Measurements from ENCODE around the gene RBM18. TPM values are rescaled to one million over a fixed set of nuclear protein-coding genes. Genes with fewer than 3 reads are reported as not detected.

Gene RBM18
- polyA plus RNA-seq, 1 experiment: 14.7 TPM

- peaks cover 45% of the 10 kb centered on the region for H3K27me3 ChIP-seq (ENCODE audit: control insufficient read depth, insufficient read depth, low read length)
- ChIA-PET CTCF (interaction anchor here (1.0 kb wide), 1 partner anchor 10 kb away, joined by 3 read pairs; no protein-coding TSS in a partner anchor), POLR2A (no interaction called here)
- no peak for DNase-seq (ENCODE audit: low read depth)
- TF ChIP-seq CTCF (IDR thresholded peaks at IDR 0.05; ENCODE audit: insufficient read depth, low read depth, low read length): no peak
- no peak overlapping the region for H3K4me3 ChIP-seq (ENCODE audit: low read depth, low read length)
- H3K36me3 ChIP-seq (ENCODE audit: control insufficient read depth, insufficient read depth, low read length): no peaks in the 10 kb centered on the region
Observed at GRCh38 chr9:122212473-122213004, 52.1 kb downstream of the RBM18 start.

GRCh38 chr9:122209451-122209850 is 55.2 kb downstream of the RBM18 start:
- Histone ChIP-seq H3K36me3 (ENCODE audit: control insufficient read depth, insufficient read depth, low read length) (no peaks in the 10 kb centered on the region), H3K27me3 (ENCODE audit: control insufficient read depth, insufficient read depth, low read length) (peaks cover 23% of the 10 kb centered on the region), H3K4me3 (ENCODE audit: low read depth, low read length) (no peak overlapping the region)
- ChIA-PET CTCF (interaction anchor here (1.2 kb wide), 1 partner anchor 84 kb away, joined by 3 read pairs; no protein-coding TSS in a partner anchor), POLR2A (no interaction called here)
- TF ChIP-seq CTCF (IDR thresholded peaks at IDR 0.05; ENCODE audit: insufficient read depth, low read depth, low read length): no peak
- no peak for DNase-seq (ENCODE audit: low read depth)

- Histone ChIP-seq H3K4me3 (ENCODE audit: low read depth, low read length) (no peak overlapping the region), H3K36me3 (ENCODE audit: control insufficient read depth, insufficient read depth, low read length) (no peaks in the 10 kb centered on the region), H3K27me3 (ENCODE audit: control insufficient read depth, insufficient read depth, low read length) (peaks cover 8% of the 10 kb centered on the region)
- CTCF ChIA-PET: interaction anchor here (1.1 kb wide), 1 partner anchor 81 kb away, joined by 3 read pairs; no protein-coding TSS in a partner anchor
- no peak for TF ChIP-seq CTCF (IDR thresholded peaks at IDR 0.05; ENCODE audit: insufficient read depth, low read depth, low read length)
- DNase-seq (ENCODE audit: low read depth): no peak
- POLR2A ChIA-PET: no interaction called here
Observed at GRCh38 chr9:122207096-122207495, 57.5 kb downstream of the RBM18 start.

GRCh38 chr9:122206118-122207046 is 58.3 kb downstream of the RBM18 start:
- Histone ChIP-seq H3K36me3 (ENCODE audit: control insufficient read depth, insufficient read depth, low read length) (no peaks in the 10 kb centered on the region), H3K27me3 (ENCODE audit: control insufficient read depth, insufficient read depth, low read length) (peaks cover 2% of the 10 kb centered on the region), H3K4me3 (ENCODE audit: low read depth, low read length) (no peak overlapping the region)
- CTCF ChIA-PET: interaction anchor here (0.6 to 1.1 kb wide), 3 partner anchors 9 to 80 kb away, joined by 3 to 4 read pairs (median 3); no protein-coding TSS in a partner anchor
- DNase-seq (ENCODE audit: low read depth): peak; percentile 55
- TF ChIP-seq CTCF (IDR thresholded peaks at IDR 0.05; ENCODE audit: insufficient read depth, low read depth, low read length): no peak
- POLR2A ChIA-PET: interaction anchor here (0.6 kb wide), 1 partner anchor 98 kb away, joined by 3 read pairs; no protein-coding TSS in a partner anchor

- ChIA-PET POLR2A (no interaction called here), CTCF (no interaction called here)
- no peaks in the 10 kb centered on the region for H3K36me3 ChIP-seq (ENCODE audit: control insufficient read depth, insufficient read depth, low read length)
- no peak overlapping the region for H3K4me3 ChIP-seq (ENCODE audit: low read depth, low read length)
- no peaks in the 10 kb centered on the region for H3K27me3 ChIP-seq (ENCODE audit: control insufficient read depth, insufficient read depth, low read length)
- no peak for DNase-seq (ENCODE audit: low read depth)
- TF ChIP-seq CTCF (IDR thresholded peaks at IDR 0.05; ENCODE audit: insufficient read depth, low read depth, low read length): no peak
Observed at GRCh38 chr9:122205176-122205575, 59.5 kb downstream of the RBM18 start.
